ENCODE measurements around the gene CACFD1. TPM values are rescaled to one million over a fixed set of nuclear protein-coding genes. Genes with fewer than 3 reads are reported as not detected.

Gene CACFD1
- total and polyA plus RNA-seq, 9 of the 15 experiments (the other 6 are each of a cell fraction or from before 2014, with no cell fraction given), result 0.11 to 1.4 (median 1.1) TPM; not detected in 2

GRCh38 chr9:133516256-133516960 lies 56.6 kb downstream of the CACFD1 start:
- Histone ChIP-seq H3K9me3 (replicated peaks; ENCODE audit: control insufficient read depth, insufficient read depth, low read depth, low read length) (peaks cover 7% of the 10 kb centered on the region; the same call in 1 of the 2 replicates), H3K79me2 (ENCODE audit: control insufficient read depth, insufficient read depth, low read length) (no peaks in the 10 kb centered on the region), H3K36me3 (ENCODE audit: control insufficient read depth, insufficient read depth, low read length) (no peaks in the 10 kb centered on the region; the same call in 2 of the 3 replicates), H3K27me3 (ENCODE audit: control insufficient read depth in 2 of 2, insufficient read depth in 2 of 2, low read length in 2 of 2) (peaks cover 31 to 76% of the 10 kb centered on the region in 2 experiments), H3K27ac (ENCODE audit: extremely low read depth, low read depth, low read length) (no peak overlapping the region), H3K9me1 (ENCODE audit: control insufficient read depth, insufficient read depth, low read length) (no peaks in the 10 kb centered on the region), H4K20me1 (replicated peaks; ENCODE audit: control insufficient read depth, insufficient read depth, low read length) (peaks cover 2% of the 10 kb centered on the region), H3K4me1 (replicated peaks in 1 of 2; ENCODE audit: control insufficient read depth in 2 of 2, insufficient read depth in 2 of 2, low read length in 2 of 2) (peaks cover 0 to 20% of the 10 kb centered on the region in 2 experiments; a peak in 2 of 5 replicates), H2AFZ (ENCODE audit: low read depth, low read length) (no peak overlapping the region), H3K9ac (ENCODE audit: insufficient read depth in 1 of 2, low read depth in 2 of 2, low read length in 2 of 2) (no peak overlapping the region), H3K4me3 (no peak overlapping the region), H3K4me2 (ENCODE audit: insufficient read depth, low read length) (no peak overlapping the region)
- TF ChIP-seq CBX1 (IDR thresholded peaks at IDR 0.05; ENCODE audit: low read depth) (no peak), MCM2 (IDR thresholded peaks at IDR 0.05; ENCODE audit: low read depth) (no peak), CSDE1 (IDR thresholded peaks at IDR 0.05) (no peak), ARID3B (CRISPR knock-in tag; IDR thresholded peaks at IDR 0.05; ENCODE audit: borderline replicate concordance) (no peak), RBM39 (optimal IDR thresholded peaks at IDR 0.05; ENCODE audit: low read depth, low read length) (no peak), ZNF449 (CRISPR knock-in tag; IDR thresholded peaks at IDR 0.05) (no peak), GTF2E2 (tag; IDR thresholded peaks at IDR 0.05) (no peak), ELK3 (CRISPR knock-in tag; IDR thresholded peaks at IDR 0.05) (no peak), FIP1L1 (IDR thresholded peaks at IDR 0.05; ENCODE audit: low read depth, low read length, poor library complexity, severe bottlenecking) (no peak), FOXA3 (CRISPR knock-in tag; conservative IDR thresholded peaks at IDR 0.05 in 1 of 2, IDR thresholded peaks at IDR 0.05 in 1 of 2) (no peak), ZBTB26 (CRISPR knock-in tag; IDR thresholded peaks at IDR 0.05) (no peak), BCL6 (CRISPR knock-in tag; IDR thresholded peaks at IDR 0.05) (no peak), HNRNPH1 (optimal IDR thresholded peaks at IDR 0.05; ENCODE audit: low read depth, low read length) (no peak), ZNF75A (CRISPR knock-in tag; IDR thresholded peaks at IDR 0.05) (no peak), PURB (CRISPR knock-in tag; IDR thresholded peaks at IDR 0.05; ENCODE audit: low read depth) (no peak), ETS2 (tag; IDR thresholded peaks at IDR 0.05; ENCODE audit: borderline replicate concordance, poor library complexity, severe bottlenecking) (no peak)
- ChIA-PET CTCF (ENCODE audit: low intra/inter-chr PET ratio) (no interaction called here), POLR2A (no interaction called here)
- ATAC-seq (no peak), DNase-seq (ENCODE audit: extremely low read depth in 1 of 4, low spot score in 3 of 4) (no peak), FAIRE-seq (no peak)
- in situ Hi-C loops (cut with MboI) (no loop called here), intact Hi-C loops (cut with micrococcal nuclease) (no loop called here)
- BruUV-seq (replicated peaks), result no TSS peak
- 5% methylated on average over 11 of the region's 11 CpGs for WGBS (ENCODE audit: insufficient coverage, low coverage, missing lambda C conversion rate)
